Lung (tissue), 12 donors: ENCODE results near the gene REXO1. TPM values are rescaled to one million over a fixed set of nuclear protein-coding genes. Genes with fewer than 3 reads are reported as not detected.

Experiments
- ATAC-seq: fragments of 200-7000 bp; cut with Tn5 transposase; one replicate; pipeline ENCODE4 v1.9.1; 2020; ENCODE audit warnings: moderate number of reproducible peaks; ENCODE audit not compliant: insufficient read depth, low FRiP score
- DNase-seq, 3 donors: peaks; one replicate each; pipeline ENCODE4 v3.0.0-alpha.2; 2013 to 2017
- H3K27ac ChIP-seq, 2 donors: one replicate each; pipeline ENCODE4 v1.5.1; 2013; ENCODE audit warnings: mild to moderate bottlenecking in 2 of 2, moderate library complexity in 2 of 2, control low read depth in 1 of 2, inconsistent platforms in 1 of 2, low read depth in 1 of 2, low read length in 1 of 2
- H3K27me3 ChIP-seq, 3 donors: one replicate each; pipeline ENCODE4 v1.5.1; 2013; ENCODE audit warnings: low read length in 2 of 3; ENCODE audit not compliant: control insufficient read depth in 3 of 3, insufficient read depth in 3 of 3
- H3K36me3 ChIP-seq, 4 donors: one replicate each; pipeline ENCODE4 v1.5.1; 2013; ENCODE audit warnings: low read length in 4 of 4, mild to moderate bottlenecking in 1 of 4, moderate library complexity in 1 of 4; ENCODE audit not compliant: control insufficient read depth in 4 of 4, insufficient read depth in 4 of 4
- H3K4me1 ChIP-seq, 5 donors: one replicate each; pipeline ENCODE4 v1.5.1; 2013; ENCODE audit warnings: low read length in 5 of 5, mild to moderate bottlenecking in 2 of 5, moderate library complexity in 1 of 5; ENCODE audit not compliant: control insufficient read depth in 5 of 5, insufficient read depth in 5 of 5
- H3K4me3 ChIP-seq: one replicate; pipeline ENCODE4 v1.5.1; 2013; ENCODE audit warnings: mild to moderate bottlenecking, control low read depth, moderate library complexity
- H3K9ac ChIP-seq, 2 donors: one replicate each; pipeline ENCODE4 v1.5.1; 2013; ENCODE audit warnings: low read length in 2 of 2, control low read depth in 1 of 2; ENCODE audit not compliant: insufficient read depth in 1 of 2
- H3K9me3 ChIP-seq, 4 donors: one replicate each; pipeline ENCODE4 v1.5.1; 2013; ENCODE audit warnings: low read length in 3 of 4, mild to moderate bottlenecking in 1 of 4, moderate library complexity in 1 of 4; ENCODE audit not compliant: control insufficient read depth in 4 of 4, insufficient read depth in 3 of 4
- WGBS, 2 donors: extraction: QIAGEN DNeasy Blood & Tissue Kit; methylation state at CpG; one replicate each; pipeline ENCODE4 v1.1.7; 2013; 5-methylcytosine and 5-hydroxymethylcytosine counted together
- polyA plus RNA-seq, 2 donors: library from polyadenylated mRNA; stranded (reverse); fragments of 200-250 nt; gene quantifications; one replicate each; pipeline ENCODE4 v1.2.1, GENCODE V29; 2013
- total RNA-seq, 2 donors: library from RNA; depleted of rRNA in 1 of 2; stranded (reverse); fragments of >200 nt in 1 of 2; gene quantifications; one replicate each; pipeline ENCODE4 v1.2.1, GENCODE V29; 2014 to 2021
- TF ChIP-seq, protein P1 (sequence below): IDR thresholded peaks from 2 replicates; pipeline ENCODE4 v1.5.1; 2012; ENCODE audit warnings: mild to moderate bottlenecking; ENCODE audit errors: control extremely low read depth, extremely low read depth
- donor health status: control.
- donor health status: control.
- donor health status: Bipolar disorder and iron deficiency.
- donor health status: healthy.
- donor health status: DM: yes; HTN: yes; CAD: no.

Gene REXO1
- total and polyA plus RNA-seq, 4 donors = 15.6 to 40.3 (median 27.2) TPM

DNA sequence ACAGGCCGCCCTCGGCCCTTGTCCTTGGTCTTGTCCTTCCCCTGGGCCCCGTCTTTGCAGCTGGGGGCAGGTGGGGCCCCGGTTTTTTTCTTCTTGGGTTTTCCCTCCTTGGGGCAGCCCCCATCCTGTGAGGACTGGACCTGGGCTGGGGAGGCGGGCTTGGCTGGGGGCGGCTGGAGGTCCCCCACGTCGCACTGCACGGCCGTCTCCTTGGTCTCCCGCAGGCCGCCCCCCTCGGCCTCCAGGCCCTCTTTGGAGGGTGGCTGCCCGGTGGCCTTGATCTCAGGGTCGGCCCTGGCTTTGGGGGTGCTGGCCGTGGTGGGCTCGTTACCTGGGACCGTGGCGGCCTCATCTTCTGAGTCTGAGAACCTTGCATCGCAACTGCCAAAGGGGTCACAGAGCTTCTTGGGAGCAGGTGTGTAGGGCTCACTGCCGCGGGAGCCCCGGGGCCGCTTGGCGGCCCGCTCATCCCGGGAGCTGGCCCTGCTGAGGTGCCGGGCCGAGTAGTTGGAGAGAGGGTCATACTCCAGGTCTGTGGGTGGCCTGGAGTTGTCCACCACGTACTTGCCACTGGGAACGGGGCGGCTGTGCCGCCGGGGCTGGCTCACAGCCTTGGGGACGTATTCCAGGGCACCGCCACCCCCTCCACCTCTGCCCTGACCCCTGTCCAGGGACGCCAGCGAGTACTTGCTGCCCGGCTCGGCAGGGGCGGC lies 20.6 kb downstream of the REXO1 start:
- WGBS, 2 donors = 93 to 95% methylated on average over 41 of the region's 41 CpGs
- H3K9me3 ChIP-seq = no peaks in the 10 kb centered on the region
- no peak overlapping the region for H3K4me3 ChIP-seq
- H3K4me1 ChIP-seq = peaks cover 0 to 3% (median 0%) of the 10 kb centered on the region in 5 donors
- TF ChIP-seq, protein P1, sequence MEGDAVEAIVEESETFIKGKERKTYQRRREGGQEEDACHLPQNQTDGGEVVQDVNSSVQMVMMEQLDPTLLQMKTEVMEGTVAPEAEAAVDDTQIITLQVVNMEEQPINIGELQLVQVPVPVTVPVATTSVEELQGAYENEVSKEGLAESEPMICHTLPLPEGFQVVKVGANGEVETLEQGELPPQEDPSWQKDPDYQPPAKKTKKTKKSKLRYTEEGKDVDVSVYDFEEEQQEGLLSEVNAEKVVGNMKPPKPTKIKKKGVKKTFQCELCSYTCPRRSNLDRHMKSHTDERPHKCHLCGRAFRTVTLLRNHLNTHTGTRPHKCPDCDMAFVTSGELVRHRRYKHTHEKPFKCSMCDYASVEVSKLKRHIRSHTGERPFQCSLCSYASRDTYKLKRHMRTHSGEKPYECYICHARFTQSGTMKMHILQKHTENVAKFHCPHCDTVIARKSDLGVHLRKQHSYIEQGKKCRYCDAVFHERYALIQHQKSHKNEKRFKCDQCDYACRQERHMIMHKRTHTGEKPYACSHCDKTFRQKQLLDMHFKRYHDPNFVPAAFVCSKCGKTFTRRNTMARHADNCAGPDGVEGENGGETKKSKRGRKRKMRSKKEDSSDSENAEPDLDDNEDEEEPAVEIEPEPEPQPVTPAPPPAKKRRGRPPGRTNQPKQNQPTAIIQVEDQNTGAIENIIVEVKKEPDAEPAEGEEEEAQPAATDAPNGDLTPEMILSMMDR = no peak
- H3K27me3 ChIP-seq = no peaks in the 10 kb centered on the region
- H3K27ac ChIP-seq = no peak overlapping the region
- H3K36me3 ChIP-seq = peaks cover 0 to 49% (median 2%) of the 10 kb centered on the region in 4 donors
- H3K9ac ChIP-seq = no peak overlapping the region
- DNase-seq (no peak), ATAC-seq (no peak)

DNA sequence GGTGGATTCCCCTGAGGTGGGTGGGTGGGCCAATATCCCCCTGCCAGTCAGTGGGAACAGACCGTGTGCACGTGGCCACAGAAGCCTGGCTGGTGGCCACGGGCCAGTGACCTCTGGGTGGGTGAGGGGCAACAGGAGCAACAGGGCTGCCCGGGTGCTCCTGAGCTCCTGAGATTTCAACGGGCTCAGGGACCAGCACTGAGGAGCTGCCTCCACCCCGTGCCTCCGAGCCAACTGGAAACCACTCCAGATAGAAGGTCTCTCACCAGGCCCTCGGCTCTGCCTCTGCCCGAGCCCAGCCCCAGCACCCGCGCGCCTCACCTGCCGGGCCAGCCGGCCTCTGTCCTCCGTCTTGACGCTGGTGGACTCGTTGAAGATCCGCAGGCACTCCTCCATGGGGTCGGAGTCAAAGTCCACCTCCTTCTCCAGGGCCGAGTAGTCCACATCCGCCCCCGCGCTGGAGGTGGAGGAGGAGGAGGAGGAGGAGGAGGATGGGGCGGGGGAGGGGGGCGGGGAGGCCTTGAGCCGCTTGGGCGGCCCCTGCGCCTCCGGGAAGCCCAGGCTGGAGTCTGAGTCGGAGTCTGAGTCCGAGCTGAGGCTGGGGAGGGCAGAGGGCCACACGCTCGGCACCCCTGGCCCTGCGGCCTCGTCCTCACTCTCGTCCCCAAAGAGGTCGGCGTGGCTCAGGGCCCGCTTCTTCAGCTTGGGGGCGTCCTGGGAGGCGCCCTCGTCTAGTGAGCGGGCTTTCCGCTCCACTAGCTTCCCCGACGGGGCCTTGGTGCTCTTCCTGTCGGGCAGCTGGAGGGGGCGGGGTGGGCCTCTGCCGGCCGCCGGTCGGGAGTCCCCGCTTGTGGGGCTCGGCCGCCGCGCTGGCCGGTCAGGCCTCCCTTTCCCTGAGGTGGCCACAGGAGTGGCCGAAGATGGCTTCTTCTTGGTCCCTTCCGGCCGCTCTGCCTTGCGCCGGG lies 21.4 kb downstream of the REXO1 start:
- Histone ChIP-seq H3K9ac (no peak overlapping the region), H3K4me3 (no peak overlapping the region), H3K27ac (no peak overlapping the region), H3K27me3 (no peaks in the 10 kb centered on the region), H3K4me1 (peaks cover 0 to 3% (median 0%) of the 10 kb centered on the region in 5 donors), H3K9me3 (no peaks in the 10 kb centered on the region), H3K36me3 (peaks cover 0 to 58% (median 2%) of the 10 kb centered on the region in 4 donors)
- DNase-seq (no peak), ATAC-seq (no peak)
- TF ChIP-seq, protein P1 = no peak
- WGBS, 2 donors = 79 to 81% methylated on average over 47 to 63 of the region's 63 CpGs

DNA sequence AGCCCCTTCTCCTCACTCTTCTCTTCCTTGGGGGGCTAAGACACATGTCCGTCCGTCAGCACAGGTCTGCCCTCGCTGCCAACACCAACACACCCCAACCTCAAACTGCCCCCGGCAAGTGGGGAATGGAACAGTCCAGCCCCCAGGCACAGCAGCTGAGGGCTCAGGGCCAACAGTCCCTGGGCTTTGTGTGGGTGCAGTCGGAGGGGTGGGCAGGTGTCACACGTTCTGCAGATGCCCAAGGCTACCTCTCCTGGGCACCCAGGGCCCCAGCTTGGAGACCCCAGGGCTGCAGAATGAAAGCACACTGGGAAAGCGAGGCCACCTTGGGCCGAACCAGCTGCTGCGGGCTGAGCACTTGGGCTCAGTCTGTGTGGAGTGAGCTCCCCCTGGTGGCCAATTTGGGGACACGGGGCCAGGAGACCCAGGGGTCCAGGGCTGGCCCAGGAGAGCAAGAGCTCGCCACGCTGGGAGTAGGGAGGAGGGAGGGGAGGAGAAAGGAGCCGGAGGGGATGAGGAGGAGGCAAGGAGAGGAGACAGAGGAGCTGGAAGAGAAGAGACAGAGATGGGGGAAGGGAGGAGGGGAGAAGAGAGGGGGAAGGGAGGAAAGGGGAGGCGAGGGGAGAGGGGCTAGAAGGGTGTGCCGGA lies 22.2 kb downstream of the REXO1 start:
- TF ChIP-seq, protein P1 = peak; percentile 71
- peaks cover 0 to 63% (median 2%) of the 10 kb centered on the region in 4 donors for H3K36me3 ChIP-seq
- DNase-seq = peak; percentile 77 to 84 (median 79)
- H3K9me3 ChIP-seq = no peaks in the 10 kb centered on the region
- peaks cover 0 to 3% (median 0%) of the 10 kb centered on the region in 5 donors for H3K4me1 ChIP-seq
- no peak overlapping the region for H3K9ac ChIP-seq
- ATAC-seq = peak; percentile 49
- H3K27me3 ChIP-seq = no peaks in the 10 kb centered on the region
- 43 to 51% methylated on average over 15 of the region's 15 CpGs for WGBS, 2 donors
- no peak overlapping the region for H3K4me3 ChIP-seq
- H3K27ac ChIP-seq = no peak overlapping the region
